Liver (tissue), 9 donors: ENCODE measurements around the gene CTNNA2. TPM values are rescaled to one million over a fixed set of nuclear protein-coding genes. Genes with fewer than 3 reads are reported as not detected.

Experiments used
- DNase-seq: peaks from one replicate; pipeline ENCODE4 v3.0.0-alpha.2; 2017; ENCODE audit warnings: low spot score
- H3K27ac ChIP-seq, 2 donors: one replicate each; pipeline ENCODE4 v1.7.0; 2013; ENCODE audit warnings: inconsistent platforms in 2 of 2, low read length in 2 of 2, control low read depth in 1 of 2, low read depth in 1 of 2, mild to moderate bottlenecking in 1 of 2
- H3K27me3 ChIP-seq, 4 donors: one replicate each; pipeline versions ENCODE4 v1.6.1 to v1.7.0; 2013; ENCODE audit warnings: low read length in 3 of 4, inconsistent platforms in 1 of 4, mild to moderate bottlenecking in 1 of 4, moderate library complexity in 1 of 4; ENCODE audit not compliant: control insufficient read depth in 4 of 4, insufficient read depth in 4 of 4
- H3K36me3 ChIP-seq, 4 donors: one replicate each; pipeline versions ENCODE4 v1.6.1 to v1.7.0; 2013; ENCODE audit warnings: low read length in 3 of 4, mild to moderate bottlenecking in 3 of 4, low read depth in 1 of 4, moderate library complexity in 1 of 4; ENCODE audit not compliant: control insufficient read depth in 4 of 4, insufficient read depth in 3 of 4
- H3K4me1 ChIP-seq, 4 donors: one replicate each; pipeline versions ENCODE4 v1.6.1 to v1.7.0; 2013; ENCODE audit warnings: low read length in 3 of 4, mild to moderate bottlenecking in 3 of 4, moderate library complexity in 1 of 4; ENCODE audit not compliant: control insufficient read depth in 4 of 4, insufficient read depth in 4 of 4
- H3K4me3 ChIP-seq, 3 donors: one replicate each; pipeline versions ENCODE4 v1.6.1 to v1.7.0; 2013; ENCODE audit warnings: low read length in 3 of 3, control low read depth in 1 of 3, low read depth in 1 of 3, mild to moderate bottlenecking in 1 of 3
- H3K9ac ChIP-seq, 2 donors: one replicate each; pipeline ENCODE4 v1.7.0; 2013; ENCODE audit warnings: low read length in 2 of 2, mild to moderate bottlenecking in 2 of 2, moderate library complexity in 2 of 2, control low read depth in 1 of 2, low read depth in 1 of 2
- H3K9me3 ChIP-seq, 4 donors: one replicate each; pipeline versions ENCODE4 v1.6.1 to v1.7.0; 2013; ENCODE audit warnings: low read length in 3 of 4; ENCODE audit not compliant: control insufficient read depth in 4 of 4
- ATF3 ChIP-seq: IDR thresholded peaks from 2 replicates; pipeline ENCODE4 v1.6.1; 2016; ENCODE audit warnings: antibody characterized with exemption
- CTCF ChIP-seq: fragments of 150-350 bp; IDR thresholded peaks from 2 replicates; pipeline ENCODE4 v1.5.1; 2017; ENCODE audit warnings: improper control_type of control experiment, low read depth, low read length; ENCODE audit not compliant: missing input control
- EGR1 ChIP-seq, 2 donors: IDR thresholded peaks; 2 replicates each; pipeline ENCODE4 v1.6.1; 2016 to 2018; ENCODE audit warnings: antibody characterized with exemption in 2 of 2, low read depth in 2 of 2
- FOXA1 ChIP-seq: IDR thresholded peaks from 2 replicates; pipeline ENCODE4 v1.6.1; 2016; ENCODE audit warnings: antibody characterized with exemption
- FOXA2 ChIP-seq: IDR thresholded peaks from 2 replicates; pipeline ENCODE4 v1.6.1; 2016; ENCODE audit warnings: antibody characterized with exemption
- GABPA ChIP-seq, 2 donors: IDR thresholded peaks in 1 of 2; conservative IDR thresholded peaks in 1 of 2; 2 replicates each; pipeline ENCODE4 v1.6.1; 2016; ENCODE audit warnings: antibody characterized with exemption in 2 of 2, mild to moderate bottlenecking in 1 of 2, moderate library complexity in 1 of 2
- HNF4A ChIP-seq, 2 donors: conservative IDR thresholded peaks; 2 replicates each; pipeline ENCODE4 v1.6.1; 2016; ENCODE audit warnings: antibody characterized with exemption in 2 of 2, mild to moderate bottlenecking in 2 of 2
- HNF4G ChIP-seq: IDR thresholded peaks from 2 replicates; pipeline ENCODE4 v1.6.1; 2016; ENCODE audit warnings: antibody characterized with exemption
- JUND ChIP-seq, 2 donors: IDR thresholded peaks; 2 replicates each; pipeline ENCODE4 v1.6.1; 2016; ENCODE audit warnings: antibody characterized with exemption in 2 of 2
- MAX ChIP-seq: IDR thresholded peaks from 2 replicates; pipeline ENCODE4 v1.6.1; 2016; ENCODE audit warnings: antibody characterized with exemption
- NR2F2 ChIP-seq: IDR thresholded peaks from 2 replicates; pipeline ENCODE4 v1.6.1; 2016; ENCODE audit warnings: antibody characterized with exemption
- RAD21 ChIP-seq, 2 donors: IDR thresholded peaks; 2 replicates each; pipeline ENCODE4 v1.6.1; 2016; ENCODE audit warnings: antibody characterized with exemption in 2 of 2, mild to moderate bottlenecking in 2 of 2
- REST ChIP-seq: IDR thresholded peaks from 2 replicates; pipeline ENCODE4 v1.6.1; 2016; ENCODE audit warnings: antibody characterized with exemption, mild to moderate bottlenecking
- RXRA ChIP-seq, 2 donors: IDR thresholded peaks; 2 replicates each; pipeline ENCODE4 v1.6.1; 2017 to 2018; ENCODE audit warnings: antibody characterized with exemption in 2 of 2, mild to moderate bottlenecking in 1 of 2
- TAF1 ChIP-seq: conservative IDR thresholded peaks from 2 replicates; pipeline ENCODE4 v1.6.1; 2016; ENCODE audit warnings: antibody characterized with exemption, mild to moderate bottlenecking
- YY1 ChIP-seq: IDR thresholded peaks from 2 replicates; pipeline ENCODE4 v1.6.1; 2016; ENCODE audit warnings: antibody characterized with exemption, mild to moderate bottlenecking
- ZBTB33 ChIP-seq: IDR thresholded peaks from 2 replicates; pipeline ENCODE4 v1.6.1; 2016; ENCODE audit warnings: antibody characterized with exemption
- WGBS: extraction: QIAGEN DNeasy Blood & Tissue Kit; methylation state at CpG from one replicate; pipeline ENCODE4 v1.1.7; 2013; 5-methylcytosine and 5-hydroxymethylcytosine counted together
- polyA plus RNA-seq, 2 donors: library from polyadenylated mRNA; stranded (reverse) in 1 of 2; unstranded in 1 of 2; fragments of 200-250 nt in 1 of 2; fragments of >200 nt in 1 of 2; fragmentation: Nextera tagmentation in 1 of 2; extraction: Ambion mirVana in 1 of 2; gene quantifications; one replicate each; pipeline versions ENCODE4 v1.2.1 to v1.2.3, GENCODE V29; 2013 to 2015
- total RNA-seq, 2 donors: library from RNA; depleted of rRNA; stranded (reverse); fragments of >200 nt; gene quantifications; one replicate each; pipeline ENCODE4 v1.2.3, GENCODE V29; 2014
- donor health status: healthy.
- donor health status: healthy.
- donor health status: healthy.
- donor health status: healthy.
- donor health status: healthy.

Gene CTNNA2
- total and polyA plus RNA-seq, 4 donors, result 0.05 TPM; not detected in 3

GRCh38 chr2:79984476-79984875 lies 471.6 kb downstream of the CTNNA2 start:
- no peak for DNase-seq
- H3K27ac ChIP-seq, result no peak overlapping the region
- TF ChIP-seq ATF3 (no peak), HNF4A (conservative IDR thresholded peaks at IDR 0.05) (no peak), ZBTB33 (no peak), TAF1 (no peak), FOXA2 (no peak), EGR1 (IDR thresholded peaks at IDR 0.05; ENCODE audit: low read depth in 2 of 2) (no peak), RAD21 (IDR thresholded peaks at IDR 0.05) (no peak), NR2F2 (no peak), REST (no peak), RXRA (IDR thresholded peaks at IDR 0.05) (no peak), MAX (no peak), CTCF (no peak), HNF4G (no peak), FOXA1 (no peak), JUND (IDR thresholded peaks at IDR 0.05) (no peak)

GRCh38 chr2:79985145-79985544 lies 472.3 kb downstream of the CTNNA2 start:
- H3K9ac ChIP-seq, result no peak overlapping the region
- no peaks in the 10 kb centered on the region for H3K4me1 ChIP-seq
- DNase-seq, result no peak
- H3K27me3 ChIP-seq, result no peaks in the 10 kb centered on the region
- no peaks in the 10 kb centered on the region for H3K36me3 ChIP-seq
- TF ChIP-seq FOXA2 (no peak), HNF4G (no peak), GABPA (IDR thresholded peaks at IDR 0.05 in 1 of 2, conservative IDR thresholded peaks at IDR 0.05 in 1 of 2) (no peak), EGR1 (IDR thresholded peaks at IDR 0.05; ENCODE audit: low read depth in 2 of 2) (no peak), RAD21 (IDR thresholded peaks at IDR 0.05) (no peak), NR2F2 (no peak), FOXA1 (no peak), MAX (no peak), YY1 (no peak), RXRA (IDR thresholded peaks at IDR 0.05) (no peak), JUND (IDR thresholded peaks at IDR 0.05) (no peak), ZBTB33 (no peak)
- H3K4me3 ChIP-seq, result no peak overlapping the region
- 88% methylated on average over 3 of the region's 3 CpGs for WGBS
- H3K27ac ChIP-seq, result no peak overlapping the region
- no peaks in the 10 kb centered on the region for H3K9me3 ChIP-seq

More at GRCh38 chr2:79984476-79984875, 471.6 kb downstream of the CTNNA2 start:
- no peaks in the 10 kb centered on the region for H3K36me3 ChIP-seq
- H3K9me3 ChIP-seq, result no peaks in the 10 kb centered on the region
- H3K9ac ChIP-seq, result no peak overlapping the region
- 80% methylated on average over 1 of the region's 1 CpG for WGBS
- H3K27me3 ChIP-seq, result no peaks in the 10 kb centered on the region
- H3K4me3 ChIP-seq, result no peak overlapping the region
- H3K4me1 ChIP-seq, result no peaks in the 10 kb centered on the region
